Immature natural killer cell (primary cell): Measurements from ENCODE around the gene ZNF724. TPM values are rescaled to one million over a fixed set of nuclear protein-coding genes. Genes with fewer than 3 reads are reported as not detected.

ENCODE experiments used
- polyA plus RNA-seq, 3 donors: library from polyadenylated mRNA; unstranded; fragments of 300-500 nt; fragmentation: Illumina TruSeq; gene quantifications; one replicate each; pipeline ENCODE4 v1.2.3, GENCODE V29; 2021

The ZNF724 gene
- polyA plus RNA-seq, 3 donors from 2014 or later = 0.77 to 2.4 TPM; not detected in 1

Other genes starting within 250 kb of the ZNF724 start
- gene ZNF728, start 247.2 kb downstream of the ZNF724 start, polyA plus RNA-seq = not detected
- under 1 TPM in 1 of 3 donors, not detected in 2; 0.21 TPM for gene ZNF730, start 133.4 kb downstream of the ZNF724 start, polyA plus RNA-seq
- 10 to 100 TPM; 14.5 to 48.1 (median 19.7) TPM for gene ZNF91, start 145.1 kb upstream of the ZNF724 start, polyA plus RNA-seq